Activated CD8-positive, alpha-beta memory T cell treated with anti-CD3 and anti-CD28 coated beads for 24 hours (primary cell): Measurements from ENCODE around the gene GALNT2.

Experiments used
- DNase-seq: peaks from one replicate; pipeline ENCODE4 v3.0.0-alpha.2; 2020

The GALNT2 gene

GRCh38 chr1:230052018-230052417, 15.0 kb upstream of the GALNT2 start:
- DNase-seq: no peak

GRCh38 chr1:230052665-230053064, 14.4 kb upstream of the GALNT2 start:
- no peak for DNase-seq

GRCh38 chr1:230054092-230054749, 12.8 kb upstream of the GALNT2 start:
- no peak for DNase-seq

- DNase-seq: no peak
Measured at GRCh38 chr1:230056098-230056497, 10.9 kb upstream of the GALNT2 start.

GRCh38 chr1:230057100-230057499, 9.9 kb upstream of the GALNT2 start:
- DNase-seq: no peak

GRCh38 chr1:230057681-230058565, 9.1 kb upstream of the GALNT2 start:
- no peak for DNase-seq

- DNase-seq: no peak
Measured at GRCh38 chr1:230058626-230059025, 8.4 kb upstream of the GALNT2 start.

GRCh38 chr1:230061801-230062200, 5.2 kb upstream of the GALNT2 start:
- no peak for DNase-seq

GRCh38 chr1:230062521-230062920, 4.5 kb upstream of the GALNT2 start:
- DNase-seq: no peak

- DNase-seq: no peak
Measured at GRCh38 chr1:230064283-230064682, 2.8 kb upstream of the GALNT2 start.

GRCh38 chr1:230065161-230065560, 1.9 kb upstream of the GALNT2 start:
- no peak for DNase-seq

GRCh38 chr1:230065571-230065970, 1.5 kb upstream of the GALNT2 start:
- DNase-seq: no peak

GRCh38 chr1:230066031-230066430, 1.0 kb upstream of the GALNT2 start:
- DNase-seq: no peak

GRCh38 chr1:230067419-230067870, 407 bp downstream of the GALNT2 start:
- no peak for DNase-seq

GRCh38 chr1:230067871-230068620, 1.0 kb downstream of the GALNT2 start:
- peak; percentile 75 for DNase-seq

- no peak for DNase-seq
Measured at GRCh38 chr1:230068621-230068873, 1.5 kb downstream of the GALNT2 start.

GRCh38 chr1:230068952-230069684, 2.1 kb downstream of the GALNT2 start:
- DNase-seq: peak; percentile 62

GRCh38 chr1:230069796-230070195, 2.8 kb downstream of the GALNT2 start:
- peak; percentile 53 for DNase-seq

GRCh38 chr1:230070321-230071208, 3.5 kb downstream of the GALNT2 start:
- DNase-seq: peak; percentile 50

- peak; percentile 52 for DNase-seq
Measured at GRCh38 chr1:230071316-230071715, 4.3 kb downstream of the GALNT2 start.

GRCh38 chr1:230072296-230072695, 5.3 kb downstream of the GALNT2 start:
- DNase-seq: peak; percentile 43

- peak; percentile 52 for DNase-seq
Measured at GRCh38 chr1:230072866-230073265, 5.8 kb downstream of the GALNT2 start.
